ENCODE measurements around the gene SLC52A3.
A peak's percentile ranks its signal among the peaks of the same experiment; 100 is the strongest.
"Not testable (repeated sequence)": the region's sequence is repeated elsewhere in the genome, so short reads cannot be mapped to it uniquely, and the experiment has no call there.

The SLC52A3 gene

DNA sequence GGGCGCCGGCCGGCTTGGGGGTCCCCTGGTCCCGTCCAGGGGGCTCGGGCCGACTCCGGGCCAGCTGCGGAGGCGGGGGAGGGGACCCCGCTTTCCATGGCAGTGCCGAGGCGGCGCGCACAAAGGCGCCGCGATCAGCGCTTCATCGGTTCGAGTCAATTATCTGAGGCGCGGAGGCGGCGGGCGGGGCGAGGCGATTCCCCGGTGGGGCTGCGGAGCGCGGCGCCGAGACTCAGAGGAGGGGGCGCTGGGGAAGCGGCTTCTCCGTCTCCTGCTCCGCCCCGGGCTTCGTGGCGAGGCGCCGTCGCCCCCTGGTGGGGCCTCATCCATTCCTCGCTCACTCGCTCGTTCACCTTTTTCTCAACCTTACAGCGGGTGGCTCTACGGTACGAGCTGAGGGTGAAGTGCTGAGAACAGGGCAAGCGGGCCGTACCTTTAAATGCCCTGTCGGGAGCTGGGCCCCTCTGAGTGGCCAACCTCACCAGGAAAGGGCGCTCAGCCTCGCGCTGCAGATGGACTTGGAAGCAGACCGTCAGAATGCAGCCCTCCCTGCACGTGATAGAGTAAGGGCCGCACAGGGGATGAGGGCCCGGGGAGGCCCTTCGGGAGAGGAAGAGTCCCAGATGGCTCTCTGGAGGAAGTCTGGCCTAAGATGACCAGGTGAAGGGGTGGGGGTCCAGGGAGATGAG lies 39.9 kb downstream of the SLC52A3 start:
- peak; percentile 31 for DNase-seq (ENCODE audit: low spot score)

DNA sequence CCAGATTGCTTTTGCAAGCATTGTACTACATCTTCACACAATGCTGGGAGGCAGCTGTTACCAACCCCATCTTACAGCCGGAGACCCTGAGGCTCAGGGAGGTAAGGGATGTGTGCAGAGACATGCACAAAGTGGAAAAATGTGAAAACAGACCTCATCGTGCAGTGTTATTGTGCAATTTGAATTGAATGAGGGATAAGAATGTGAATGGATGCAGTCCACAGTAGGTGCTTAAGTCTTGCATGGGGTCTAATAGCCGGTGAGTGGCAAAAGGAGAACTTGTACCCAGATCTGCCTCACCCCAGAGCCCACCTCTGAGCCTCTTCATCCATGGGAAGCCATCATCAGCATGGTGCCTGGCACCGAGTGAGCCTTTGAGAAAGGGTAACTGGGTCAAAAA lies 42.1 kb downstream of the SLC52A3 start:
- DNase-seq (ENCODE audit: low spot score) = no peak

DNA sequence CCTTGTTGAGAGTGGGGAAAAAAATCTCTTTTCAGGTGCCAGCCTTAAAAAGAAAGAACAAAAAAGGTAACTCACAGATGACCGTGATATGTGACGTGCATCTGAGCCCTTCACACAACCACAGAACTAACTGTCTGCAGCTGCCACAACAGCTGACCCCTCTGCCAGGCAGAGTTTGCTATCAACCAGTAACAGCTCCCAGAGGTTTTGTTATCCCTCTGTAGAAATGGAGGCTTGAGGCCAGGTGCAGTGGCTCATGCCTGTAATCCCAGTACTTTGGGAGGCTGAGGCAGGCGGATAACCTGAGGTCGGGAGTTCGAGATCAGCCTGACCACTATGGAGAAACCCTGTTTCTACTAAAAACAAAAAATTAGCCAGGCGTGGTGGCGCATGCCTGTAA lies 42.8 kb downstream of the SLC52A3 start:
- DNase-seq (ENCODE audit: low spot score) = no peak

DNA sequence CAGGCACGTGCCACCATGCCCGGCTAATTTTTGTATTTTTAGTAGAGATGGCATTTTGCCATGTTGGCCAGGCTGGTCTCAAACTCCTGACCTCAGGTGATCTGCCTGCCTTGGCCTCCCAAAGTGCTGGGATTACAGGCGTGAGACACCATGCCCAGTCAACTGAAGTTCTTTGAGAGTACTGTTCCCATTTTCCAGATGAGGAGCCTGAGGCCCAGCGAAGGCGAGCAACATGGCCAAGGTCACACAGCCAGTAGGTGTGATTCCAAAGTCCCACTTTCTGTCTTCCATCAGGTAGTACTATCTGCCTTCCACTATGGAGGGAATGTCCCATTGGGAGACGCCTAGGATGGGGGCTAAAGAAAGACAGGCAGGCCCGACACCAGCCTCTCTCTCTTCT lies 43.5 kb downstream of the SLC52A3 start:
- DNase-seq (ENCODE audit: low spot score) = not testable (repeated sequence)

DNA sequence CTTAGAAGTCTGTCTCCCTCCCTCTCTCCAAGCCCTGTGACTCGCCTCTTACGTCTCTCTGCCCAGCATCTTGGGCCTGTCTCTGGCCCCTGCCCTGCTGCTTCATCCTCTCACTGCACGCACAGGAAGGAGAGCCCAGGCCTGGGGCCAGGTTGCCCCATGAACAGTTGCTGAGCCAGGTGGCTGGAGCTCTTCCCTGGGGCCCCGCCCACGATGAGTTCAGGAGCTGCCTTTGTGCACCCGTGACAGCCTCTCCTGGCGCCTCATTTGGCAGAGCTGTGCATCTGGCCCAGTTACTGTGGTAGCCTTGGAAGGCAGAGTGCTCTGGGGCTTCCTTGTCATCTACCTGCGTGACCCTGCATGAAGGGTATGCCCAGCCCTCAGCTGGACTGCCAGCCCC lies 44.5 kb downstream of the SLC52A3 start:
- DNase-seq (ENCODE audit: low spot score) = no peak

DNA sequence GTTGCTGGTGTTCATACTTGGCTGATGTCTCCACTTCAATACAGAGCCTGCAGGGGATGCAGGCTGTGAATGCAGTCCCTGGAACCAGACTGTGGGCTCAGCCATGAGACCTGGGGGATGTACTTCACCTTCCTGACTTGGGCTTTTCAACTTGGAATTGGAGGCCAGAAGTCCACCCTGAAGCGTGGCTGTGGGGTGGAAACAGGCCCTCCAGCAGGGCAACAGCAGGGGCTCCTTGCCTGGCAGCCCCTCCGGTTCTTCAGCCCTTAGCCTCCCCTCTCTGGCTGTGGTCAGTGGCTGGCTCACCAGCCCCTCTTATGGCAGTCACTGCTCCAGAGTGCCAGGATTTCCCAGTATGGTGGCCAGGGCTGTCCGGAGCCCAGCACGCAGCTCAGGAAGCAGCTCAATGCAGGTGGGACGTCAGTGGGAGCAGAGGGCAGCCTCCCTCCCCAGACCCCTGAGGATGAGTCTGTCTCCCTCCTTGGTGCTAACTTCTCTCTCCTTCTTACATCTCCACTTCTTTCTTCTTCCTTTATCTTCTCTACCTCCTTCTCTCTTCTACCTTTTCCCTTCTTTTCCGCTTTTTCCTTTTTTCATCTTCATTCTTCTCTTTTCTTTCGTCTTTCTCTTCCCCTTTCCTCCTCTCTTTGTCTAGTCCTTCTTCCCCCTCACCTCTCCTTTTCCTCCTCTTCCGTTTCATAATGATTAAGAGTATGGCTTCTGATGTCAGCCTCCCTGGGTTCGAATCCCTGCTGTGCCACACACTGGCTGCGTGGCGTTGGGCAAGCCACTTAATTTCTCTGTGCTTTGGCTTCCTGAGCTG lies 45.3 kb downstream of the SLC52A3 start:
- no peak for DNase-seq (ENCODE audit: low spot score)

DNA sequence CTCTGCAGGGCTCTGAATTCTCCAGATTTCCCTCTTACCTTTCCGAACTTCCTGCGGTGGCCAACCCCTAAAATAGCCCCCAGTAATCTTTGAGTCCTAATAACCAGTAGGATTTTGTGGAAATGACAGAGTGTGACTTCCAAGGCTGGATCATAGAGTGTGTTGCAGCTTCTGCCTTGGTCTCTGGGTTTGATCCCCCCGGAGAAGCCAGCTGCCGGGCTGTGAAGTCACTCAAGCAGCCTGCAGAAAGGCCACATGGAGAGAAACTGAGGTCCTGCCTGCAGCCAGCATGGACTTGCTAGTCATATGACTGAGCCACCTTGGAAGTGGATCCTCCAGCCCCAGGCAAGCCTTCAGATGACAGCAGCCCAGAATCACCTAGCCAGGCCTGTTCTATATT lies 46.4 kb downstream of the SLC52A3 start:
- DNase-seq (ENCODE audit: low spot score) = no peak

DNA sequence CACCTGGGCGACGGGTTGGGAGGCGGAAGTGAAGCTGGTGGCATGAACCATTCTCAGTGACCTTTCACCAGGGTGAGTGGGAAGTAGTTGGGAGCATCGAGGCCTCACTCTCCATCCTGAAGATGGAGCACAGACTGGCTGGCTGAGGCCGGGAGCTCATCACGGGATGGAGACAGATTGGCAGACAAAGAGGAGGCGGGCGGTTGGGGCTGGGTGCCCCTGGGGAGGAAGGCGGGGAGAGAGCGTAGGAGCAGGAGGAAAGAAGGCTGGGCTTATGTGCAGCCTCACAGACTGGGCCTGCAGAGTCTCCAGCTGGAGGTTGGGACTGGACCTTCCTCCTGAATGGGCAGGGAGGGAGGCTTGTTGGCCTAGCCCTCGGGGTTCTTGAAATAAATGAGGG lies 48.5 kb downstream of the SLC52A3 start:
- DNase-seq (ENCODE audit: low spot score) = no peak

DNA sequence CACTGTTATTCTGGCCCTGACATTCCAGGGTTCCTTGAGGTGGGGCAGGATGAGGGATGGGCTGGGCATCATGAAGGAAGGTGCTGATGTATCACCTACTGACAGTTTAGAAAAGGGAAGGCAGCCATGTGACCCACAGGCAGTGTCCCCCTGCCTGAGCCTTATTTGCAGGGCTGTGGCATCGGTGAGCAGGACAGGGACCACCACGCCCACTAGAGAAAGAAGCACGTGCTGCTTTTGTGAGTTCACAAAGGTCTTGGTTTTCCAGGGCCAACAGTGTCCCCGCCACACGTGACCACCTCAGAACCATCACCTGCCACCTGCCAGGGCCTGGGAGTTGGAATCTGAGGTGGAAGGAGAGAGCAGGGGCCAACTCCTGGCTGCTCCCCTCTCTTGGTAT lies 49.2 kb downstream of the SLC52A3 start:
- no peak for DNase-seq (ENCODE audit: low spot score)

DNA sequence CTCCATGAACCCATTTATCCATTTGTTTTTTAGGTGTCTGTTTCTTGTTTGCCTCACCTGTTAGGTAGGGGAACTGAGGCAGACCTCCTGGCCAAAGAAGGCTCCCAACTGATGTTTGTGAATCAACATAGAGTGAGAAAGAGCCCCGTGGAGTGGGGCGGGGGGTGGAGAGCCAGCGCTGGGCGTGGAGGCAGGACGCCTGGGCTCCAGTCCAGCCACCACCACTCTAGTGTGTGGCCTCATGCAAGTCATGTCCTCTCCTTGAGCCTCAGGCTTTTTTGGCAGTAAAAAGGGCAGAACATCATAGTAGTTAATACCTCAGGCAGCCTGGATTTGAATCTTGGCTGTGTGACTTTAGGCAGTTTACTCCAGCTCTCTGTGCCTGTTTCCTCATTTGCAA lies 50.5 kb downstream of the SLC52A3 start:
- no peak for DNase-seq (ENCODE audit: low spot score)

DNA sequence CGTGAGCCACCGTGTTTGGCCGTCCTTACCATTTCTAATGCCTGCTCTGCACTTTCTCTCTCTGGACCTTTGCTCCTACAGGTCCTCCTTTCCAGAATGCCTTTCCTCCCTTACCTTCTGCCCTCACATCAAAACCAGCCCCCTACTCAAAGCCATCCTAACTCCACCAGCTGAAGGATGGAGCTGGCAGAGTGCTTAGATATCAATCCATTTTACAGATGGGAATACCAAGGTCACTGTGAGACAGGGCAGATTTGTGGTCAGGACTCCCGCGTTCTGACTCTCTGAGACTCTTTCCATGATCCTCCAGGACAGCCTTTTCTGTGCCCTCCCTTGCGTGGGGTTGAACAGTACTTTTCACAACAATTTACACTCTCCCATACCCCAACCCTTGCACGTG lies 51.0 kb downstream of the SLC52A3 start:
- DNase-seq (ENCODE audit: low spot score) = no peak

DNA sequence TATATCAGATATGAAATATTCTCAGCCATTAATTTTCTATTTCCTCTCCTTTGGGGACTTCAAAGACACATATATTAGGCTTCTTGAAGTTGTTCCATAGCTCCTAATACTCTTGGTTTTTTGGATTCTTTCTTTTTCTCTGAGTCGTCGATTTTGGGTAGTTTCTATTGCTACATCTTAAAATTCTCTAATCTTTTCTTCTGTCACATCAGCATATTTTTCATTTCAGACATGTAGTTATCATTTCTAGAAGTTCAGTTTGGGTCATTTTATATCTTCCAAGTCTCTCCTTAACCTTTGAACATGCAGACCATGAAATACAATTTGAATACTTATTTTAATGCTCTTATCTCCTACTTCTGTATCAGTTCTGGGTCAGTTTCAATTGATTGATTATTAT lies 53.8 kb downstream of the SLC52A3 start:
- DNase-seq (ENCODE audit: low spot score) = no peak

DNA sequence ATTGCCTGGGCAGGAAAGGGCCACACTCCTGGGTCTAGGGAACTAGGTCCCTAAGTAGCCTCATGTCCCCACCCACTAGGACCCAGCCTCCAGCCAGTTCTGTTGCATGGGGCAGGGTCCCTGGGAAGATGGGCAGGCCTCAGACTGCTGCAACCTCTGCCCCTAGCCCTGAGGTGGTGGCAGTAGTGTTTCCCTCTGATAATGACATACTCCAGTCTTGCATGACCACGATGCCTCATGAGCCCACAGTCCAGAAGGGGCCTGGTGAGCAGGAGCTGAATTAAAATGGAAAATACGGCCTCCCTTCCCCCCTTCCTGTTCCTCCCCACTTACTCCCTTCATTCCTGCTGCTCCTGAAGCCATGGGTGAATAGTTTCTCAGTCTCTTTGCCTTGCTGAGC lies 56.7 kb downstream of the SLC52A3 start:
- DNase-seq (ENCODE audit: low spot score) = no peak

DNA sequence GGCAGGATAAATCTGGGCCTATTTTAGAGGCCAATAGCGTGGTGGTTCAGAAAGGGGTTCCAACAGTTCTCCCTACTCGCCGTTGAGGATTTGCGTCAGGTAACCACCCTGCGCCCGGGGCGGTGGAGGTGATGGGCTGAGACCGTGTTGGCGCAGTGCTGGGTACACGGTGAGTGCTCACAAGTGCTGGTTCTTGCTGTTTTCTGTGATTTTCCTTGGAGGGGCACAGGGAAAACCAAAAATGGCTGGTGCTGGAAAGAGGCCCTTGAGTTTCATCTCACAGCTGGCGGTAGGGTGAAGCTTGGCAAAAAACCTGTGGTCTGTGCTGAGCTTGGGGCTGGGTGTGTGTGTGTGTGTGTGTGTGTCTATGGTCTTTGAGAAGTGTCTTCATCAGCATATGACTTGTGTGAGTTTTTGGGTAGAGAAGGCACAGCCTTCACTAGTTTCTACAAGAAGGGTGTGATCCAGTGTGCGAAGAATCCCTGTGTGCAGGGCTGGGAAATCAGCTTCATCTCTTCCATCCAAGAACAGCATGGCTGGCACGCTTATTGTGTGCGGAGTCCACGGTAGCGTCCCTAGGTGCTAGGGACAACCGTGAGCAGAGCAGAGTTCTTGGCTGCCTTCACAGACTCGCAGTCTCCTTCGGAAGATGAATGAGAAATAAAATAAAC lies 57.4 kb downstream of the SLC52A3 start:
- no peak for DNase-seq (ENCODE audit: low spot score)

Measured in hematopoietic multipotent progenitor cell treated with erythropoietin and hydrocortisone succinate and interleukin-3 and kit ligand, for 17 days (in vitro differentiated cells).